GM19239 (cell line): ENCODE results near the gene PPARG.
"Not testable (repeated sequence)": the region's sequence is repeated elsewhere in the genome, so short reads cannot be mapped to it uniquely, and the experiment has no call there.

Source experiments
- DNase-seq: peaks from one replicate; pipeline ENCODE4 v3.0.0; 2011; ENCODE audit warnings: low spot score; ENCODE audit not compliant: insufficient read length
- FAIRE-seq: peaks from 2 replicates; lab custom pipeline; 2011; peaks lifted over from hg19 to GRCh38; lab: Jason Lieb, UNC

The PPARG gene

GRCh38 chr3:12276827-12277226 lies 12.0 kb upstream of the PPARG start:
- not testable (repeated sequence) for DNase-seq, FAIRE-seq

DNA sequence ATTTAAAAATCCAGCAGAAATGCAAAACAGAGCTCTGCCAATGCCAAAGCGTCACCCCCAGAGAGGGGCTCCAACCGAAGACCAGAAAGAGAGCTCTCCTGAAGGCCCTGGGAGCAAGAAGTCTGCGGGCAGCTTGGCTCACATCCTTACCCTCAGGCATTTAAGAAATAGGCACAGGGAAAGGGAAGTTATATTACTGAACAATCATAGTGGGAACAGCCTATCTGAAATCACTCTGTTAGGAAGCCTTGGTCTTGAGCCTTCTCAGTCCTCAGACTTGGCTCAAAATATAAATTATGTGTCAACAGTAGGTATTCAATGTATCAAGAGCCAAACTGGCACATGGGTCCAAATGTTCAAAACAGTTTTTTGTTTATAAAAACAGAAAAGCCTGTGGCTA lies 10.3 kb upstream of the PPARG start:
- FAIRE-seq, result no peak
- DNase-seq, result no peak

GRCh38 chr3:12279591-12280326 lies 9.1 kb upstream of the PPARG start:
- DNase-seq, result no peak
- FAIRE-seq, result no peak

DNA sequence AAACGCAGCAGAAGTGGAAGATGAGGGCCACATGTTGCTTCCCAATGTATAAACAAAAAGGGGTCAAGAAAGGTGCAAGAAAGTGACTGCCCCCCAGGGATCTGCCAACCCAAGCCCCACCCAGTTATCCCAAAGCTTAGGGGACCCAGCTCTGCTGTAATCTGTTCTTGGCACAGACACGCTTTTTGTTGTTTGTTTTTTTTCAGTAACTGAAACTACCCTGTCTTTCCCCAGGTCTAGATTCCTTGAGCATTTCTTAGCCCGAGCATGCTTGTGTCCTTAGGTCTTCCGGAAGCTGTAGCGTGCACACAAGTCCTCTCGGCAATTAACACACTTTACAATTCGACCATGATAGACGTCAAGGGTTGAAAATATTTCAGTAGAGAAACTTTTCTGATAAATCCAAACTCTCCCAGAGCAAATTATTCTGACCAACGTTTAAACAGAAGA lies 8.5 kb upstream of the PPARG start:
- no peak for DNase-seq
- FAIRE-seq, result no peak

DNA sequence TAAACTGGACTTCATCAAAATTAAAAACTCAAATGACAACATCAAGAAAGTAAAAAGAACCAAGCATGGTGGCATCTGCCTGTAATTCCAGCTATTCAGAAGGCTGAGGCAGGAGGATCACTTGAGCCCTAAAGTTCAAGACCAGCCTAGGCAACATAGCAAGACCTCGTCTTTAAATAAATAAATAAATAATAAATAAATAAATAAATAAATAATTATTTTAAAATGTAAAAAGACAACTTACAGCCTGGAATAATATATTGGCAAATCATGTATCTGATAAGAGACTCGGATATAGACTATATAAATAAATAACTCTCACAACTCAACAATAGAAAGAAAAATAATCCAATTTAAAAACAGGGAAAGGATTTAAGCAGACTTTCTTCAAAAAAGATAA lies 4.3 kb upstream of the PPARG start:
- FAIRE-seq (no peak), DNase-seq (no peak)

DNA sequence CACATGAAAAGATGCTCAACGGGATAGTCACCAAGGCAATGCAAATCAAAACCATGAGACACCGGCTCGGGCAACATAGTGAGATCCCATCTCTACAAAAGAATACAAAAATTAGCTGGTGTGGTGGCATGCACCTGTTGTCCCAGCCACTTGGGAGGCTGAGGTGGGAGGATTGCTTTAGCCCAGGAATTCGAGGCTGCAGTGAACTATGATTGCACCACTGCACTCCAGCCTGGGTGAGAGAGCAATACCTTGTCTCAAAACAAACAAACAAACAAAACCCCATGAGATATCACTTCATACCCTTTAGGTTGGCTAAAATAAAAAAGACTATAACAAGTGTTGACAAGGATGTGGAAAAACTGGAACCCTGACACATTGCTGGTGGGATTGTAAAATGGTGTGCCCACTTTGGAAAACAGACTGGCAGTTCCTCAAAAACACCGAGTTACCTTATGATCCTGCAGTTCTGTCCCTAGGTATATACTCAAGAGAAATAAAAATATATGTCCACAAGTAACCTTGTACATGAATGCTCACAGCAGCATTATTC lies 3.8 kb upstream of the PPARG start:
- no peak for FAIRE-seq
- no peak for DNase-seq

DNA sequence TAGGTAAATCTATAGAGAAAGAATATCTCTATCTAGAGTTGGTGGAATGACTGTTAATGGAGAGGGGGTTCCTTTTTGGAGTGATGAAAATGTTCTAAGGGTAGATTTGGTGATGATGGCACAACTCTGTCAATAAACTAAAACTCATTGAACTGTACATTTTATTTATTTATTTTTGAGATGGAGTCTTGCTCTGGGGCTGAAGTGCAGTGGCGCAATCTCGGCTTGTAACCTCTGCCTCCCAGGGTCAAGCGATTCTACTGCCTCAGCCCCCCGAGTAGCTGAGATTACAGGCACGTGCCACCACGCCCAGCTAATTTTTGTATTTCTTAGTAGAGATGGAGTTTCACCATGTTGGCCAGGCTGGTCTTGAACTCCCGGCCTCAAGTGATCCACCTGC lies 3.1 kb upstream of the PPARG start:
- DNase-seq, FAIRE-seq: not testable (repeated sequence)

DNA sequence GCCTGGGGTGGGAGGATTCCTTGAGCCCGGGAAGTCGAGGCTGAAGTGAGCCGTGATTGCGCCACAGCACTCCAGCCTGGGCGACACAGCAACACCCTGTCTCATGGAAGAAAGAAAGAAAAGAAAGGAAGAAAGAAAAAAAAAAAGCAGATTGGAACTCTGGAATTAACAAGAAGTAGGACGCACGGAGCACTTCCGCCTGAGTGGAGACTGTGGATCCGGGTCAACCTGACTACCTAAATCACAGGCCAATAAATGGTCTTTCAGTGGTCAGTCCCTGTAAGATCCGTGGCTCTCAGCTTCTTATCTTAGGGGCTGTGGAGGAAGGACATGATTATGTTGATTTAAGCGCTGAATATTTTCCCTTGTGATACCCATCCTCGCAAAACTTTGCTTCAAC lies 2.4 kb upstream of the PPARG start:
- no peak for FAIRE-seq
- no peak for DNase-seq

- DNase-seq (no peak), FAIRE-seq (no peak)
Observed at GRCh38 chr3:12286927-12287726, 1.7 kb upstream of the PPARG start.

DNA sequence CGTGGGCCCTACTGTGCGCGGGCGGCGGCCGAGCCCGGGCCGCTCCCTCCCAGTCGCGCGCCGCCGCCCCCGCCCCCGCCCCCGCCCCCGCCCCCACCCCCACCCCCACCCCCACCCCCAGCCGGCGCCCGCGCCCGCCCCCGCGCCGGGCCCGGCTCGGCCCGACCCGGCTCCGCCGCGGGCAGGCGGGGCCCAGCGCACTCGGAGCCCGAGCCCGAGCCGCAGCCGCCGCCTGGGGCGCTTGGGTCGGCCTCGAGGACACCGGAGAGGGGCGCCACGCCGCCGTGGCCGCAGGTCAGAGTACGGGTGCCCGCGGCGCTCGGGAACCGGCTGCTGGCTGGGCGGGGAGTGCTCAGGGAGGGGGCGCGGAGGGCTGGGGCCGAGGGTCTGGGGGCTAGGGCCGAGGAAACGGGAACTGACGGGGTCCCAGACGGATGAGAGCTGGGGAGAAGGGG lies 1.1 kb upstream of the PPARG start:
- no peak for DNase-seq
- no peak for FAIRE-seq

GRCh38 chr3:12289524-12289923 lies 654 bp downstream of the PPARG start:
- FAIRE-seq, result no peak

DNA sequence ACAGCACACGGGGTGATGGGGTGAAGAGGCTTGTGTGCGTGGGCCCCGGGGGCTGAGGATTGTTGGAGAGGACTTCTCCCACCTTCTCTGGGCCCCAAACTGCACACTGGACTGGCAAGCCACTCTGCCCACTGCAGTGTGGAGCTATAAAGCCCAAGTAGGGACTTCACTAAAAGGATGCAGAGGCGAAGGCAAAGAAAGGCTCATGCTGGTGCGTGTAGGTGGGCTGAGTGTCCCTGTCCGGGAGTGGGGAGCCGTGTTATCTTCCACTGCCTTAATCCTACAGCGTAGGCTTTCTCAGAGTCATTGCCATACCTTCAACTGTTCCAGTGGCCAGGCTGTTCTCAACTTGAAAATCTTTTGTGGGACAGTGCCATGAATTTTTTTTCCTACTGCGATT lies 3.9 kb downstream of the PPARG start:
- FAIRE-seq, result no peak
- no peak for DNase-seq

More at GRCh38 chr3:12289524-12289923, 654 bp downstream of the PPARG start:
- no peak for DNase-seq

- no peak for FAIRE-seq
- no peak for DNase-seq
Observed at GRCh38 chr3:12294885-12295580, 6.2 kb downstream of the PPARG start.

- FAIRE-seq, result no peak
Observed at GRCh38 chr3:12296511-12296910, 7.6 kb downstream of the PPARG start.

GRCh38 chr3:12299026-12299425 lies 10.2 kb downstream of the PPARG start:
- no peak for DNase-seq
- FAIRE-seq, result no peak

More at GRCh38 chr3:12296511-12296910, 7.6 kb downstream of the PPARG start:
- DNase-seq, result no peak

DNA sequence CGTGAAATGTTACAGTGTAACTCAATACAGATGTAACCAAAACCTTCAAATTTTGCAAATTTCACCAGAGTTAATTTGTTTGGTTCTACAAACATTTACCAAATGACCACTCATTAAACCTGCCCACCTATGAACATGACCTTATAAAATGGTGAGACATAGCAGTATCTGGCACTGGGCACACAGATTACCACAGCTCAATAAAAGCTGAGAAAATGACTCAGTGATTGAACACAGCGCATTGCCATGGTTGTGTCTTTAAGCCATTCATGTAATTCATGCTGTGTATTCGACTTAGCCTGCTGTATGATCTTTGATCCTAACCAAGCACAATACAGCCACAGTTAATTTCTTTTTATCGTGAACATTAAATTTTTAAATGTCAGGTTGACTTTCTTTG lies 11.3 kb downstream of the PPARG start:
- FAIRE-seq, result no peak
- DNase-seq, result no peak

DNA sequence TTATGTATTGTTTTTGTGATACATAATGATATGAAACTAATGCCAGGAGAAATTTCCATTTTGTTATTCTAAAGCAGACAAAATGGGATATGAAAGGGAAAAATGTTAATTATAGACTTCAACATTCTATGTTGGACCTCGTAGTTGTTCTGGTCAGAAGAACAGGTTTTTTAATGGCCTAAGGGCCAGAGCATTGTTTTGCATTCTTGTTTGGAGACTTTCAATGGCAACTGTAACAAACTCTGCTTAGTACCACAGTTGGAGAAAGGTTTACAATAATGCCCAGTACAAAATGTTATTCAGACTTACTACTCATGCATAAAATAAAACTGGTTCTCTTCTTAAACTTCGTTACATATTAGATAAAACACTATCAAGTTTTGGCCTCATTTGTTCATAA lies 12.2 kb downstream of the PPARG start:
- FAIRE-seq, result no peak
- DNase-seq, result no peak

DNA sequence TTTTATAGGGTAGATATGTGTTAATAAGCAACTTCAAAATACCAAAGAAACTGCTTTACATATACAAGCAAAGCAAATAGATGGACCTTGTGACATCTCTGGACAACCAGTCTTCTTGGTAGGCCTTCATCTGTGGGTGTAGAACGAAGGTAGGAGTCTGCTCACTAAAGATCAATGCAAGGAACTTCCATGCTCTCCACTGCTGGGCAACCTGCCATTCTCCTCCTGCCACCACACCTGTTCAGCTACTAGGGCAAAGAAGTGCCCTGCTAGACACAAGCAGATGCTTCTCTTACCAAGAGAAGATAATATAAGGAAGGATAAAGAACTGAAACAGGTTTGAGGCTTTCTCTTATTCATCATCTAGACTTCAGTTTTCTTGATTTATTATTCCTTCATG lies 12.6 kb downstream of the PPARG start:
- FAIRE-seq, result no peak
- DNase-seq, result no peak

GRCh38 chr3:12302564-12302963 lies 13.7 kb downstream of the PPARG start:
- FAIRE-seq (no peak), DNase-seq (no peak)

DNA sequence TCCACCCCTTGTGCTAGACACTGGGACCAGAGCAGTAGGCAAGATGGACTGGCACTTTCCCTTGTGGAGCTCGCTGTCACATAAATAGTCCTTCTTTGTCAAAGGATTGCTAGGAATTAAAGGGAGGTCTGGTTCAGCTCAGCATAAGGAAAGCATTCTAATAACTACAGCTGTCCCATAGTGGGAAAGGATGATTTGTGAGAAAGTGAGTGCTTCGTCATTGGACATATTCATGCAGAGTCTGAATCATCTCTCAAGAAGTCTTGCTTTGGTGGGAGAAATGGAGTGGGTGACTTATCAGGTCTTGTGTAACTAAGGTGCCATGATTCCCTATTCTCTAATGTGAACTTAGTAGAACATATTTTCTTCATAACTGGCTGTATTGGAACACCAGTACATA lies 14.7 kb downstream of the PPARG start:
- no peak for DNase-seq
- no peak for FAIRE-seq

DNA sequence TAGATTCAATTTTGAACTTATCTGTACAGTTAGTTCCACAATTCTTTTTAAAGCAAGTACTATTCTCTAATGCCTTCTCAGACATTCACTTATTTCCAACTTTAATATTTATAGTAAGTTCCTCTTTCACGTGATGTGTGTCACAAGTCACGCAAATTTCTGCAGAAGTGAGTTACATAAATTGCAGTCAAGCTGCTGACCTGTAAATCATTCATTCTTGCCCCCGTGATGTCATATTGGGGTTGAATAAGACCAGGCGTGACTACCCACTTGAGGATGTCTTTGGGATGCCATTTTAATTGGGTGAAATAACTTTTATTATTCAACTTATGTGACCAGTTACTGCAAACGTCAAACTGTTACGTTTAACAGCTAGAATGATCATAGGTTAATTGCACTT lies 15.1 kb downstream of the PPARG start:
- no peak for DNase-seq
- no peak for FAIRE-seq
